NCI-H2107 (cell line): ENCODE results near the gene PTPRM.

ENCODE experiments used
- DNase-seq: peaks from one replicate; lab custom pipeline; 2025; lab: John Stamatoyannopoulos, UW

The PTPRM gene

DNA sequence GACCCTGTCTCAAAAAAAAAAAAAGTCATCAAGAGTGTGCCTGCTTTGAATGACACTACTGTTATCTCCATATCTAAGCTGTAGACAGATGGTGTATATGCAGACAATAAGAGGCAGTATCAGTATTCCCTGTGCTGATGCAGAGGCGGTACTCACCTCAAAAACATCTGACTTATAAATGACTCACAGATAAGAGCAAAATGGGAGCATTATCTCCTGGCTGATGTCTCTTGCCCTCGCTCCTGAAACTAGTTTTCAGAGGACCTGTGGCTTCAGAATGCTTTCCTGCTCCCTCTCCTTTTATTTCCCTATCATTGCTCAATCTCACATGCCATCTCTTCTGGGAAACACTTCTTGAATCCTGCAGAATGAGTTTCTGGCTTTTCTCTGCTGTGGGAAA, 289.6 kb downstream of the PTPRM start:
- no peak for DNase-seq

DNA sequence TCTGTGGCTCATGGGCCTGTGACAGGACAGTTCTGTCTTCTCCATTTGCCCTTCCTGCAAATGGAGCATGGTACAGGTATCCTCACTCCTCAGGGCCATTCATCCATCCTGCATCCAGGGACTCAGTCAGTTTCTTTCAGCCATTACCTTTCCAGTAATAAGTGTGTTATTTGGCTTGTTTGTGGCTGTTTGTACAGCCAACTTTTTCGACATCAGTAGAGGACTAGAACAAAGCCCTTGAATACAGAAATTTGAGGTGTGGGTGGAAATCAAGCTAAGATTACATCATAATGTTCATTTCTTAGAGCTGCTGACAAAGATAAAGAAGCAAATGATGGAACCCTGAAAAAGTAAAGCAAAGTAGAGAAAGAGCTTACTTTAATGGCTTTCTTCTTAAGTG, 290.4 kb downstream of the PTPRM start:
- no peak for DNase-seq

DNA sequence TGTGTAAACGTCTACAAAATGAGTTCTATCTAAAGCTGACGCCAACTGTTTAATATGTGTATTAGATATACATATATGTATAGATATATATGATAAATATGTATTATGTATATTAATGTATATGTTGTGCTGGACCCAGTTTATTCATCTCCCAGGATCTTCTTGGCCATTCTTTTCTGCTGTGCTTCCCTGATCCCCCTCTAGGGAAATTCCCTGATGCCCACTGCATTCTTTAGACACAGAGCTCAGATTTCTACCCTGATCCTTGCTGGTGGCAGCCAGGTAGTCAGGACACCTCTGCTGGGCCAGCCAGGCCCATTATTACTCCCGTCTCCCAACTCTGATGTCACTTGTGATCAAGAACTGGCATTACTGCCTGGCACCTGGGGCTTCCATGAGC, 292.0 kb downstream of the PTPRM start:
- no peak for DNase-seq

DNA sequence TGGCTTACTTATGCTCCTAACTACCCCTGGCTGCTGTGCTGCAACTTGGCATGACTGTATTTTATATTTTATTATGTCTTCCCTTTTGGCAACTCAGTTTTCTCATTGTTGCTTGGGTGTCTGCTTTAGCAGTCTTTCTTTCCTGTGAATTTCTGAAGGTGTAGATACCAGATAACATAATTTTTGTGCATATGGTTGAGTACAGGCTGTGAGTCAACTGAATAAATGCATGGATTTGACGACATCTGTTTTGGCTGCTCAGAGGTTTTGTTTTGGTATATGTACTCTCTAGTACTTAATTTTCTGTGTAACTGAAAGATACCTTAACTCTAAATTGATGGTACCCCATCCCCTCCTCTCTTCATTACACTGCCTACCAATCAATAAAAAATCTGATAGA, 303.1 kb downstream of the PTPRM start:
- no peak for DNase-seq

DNA sequence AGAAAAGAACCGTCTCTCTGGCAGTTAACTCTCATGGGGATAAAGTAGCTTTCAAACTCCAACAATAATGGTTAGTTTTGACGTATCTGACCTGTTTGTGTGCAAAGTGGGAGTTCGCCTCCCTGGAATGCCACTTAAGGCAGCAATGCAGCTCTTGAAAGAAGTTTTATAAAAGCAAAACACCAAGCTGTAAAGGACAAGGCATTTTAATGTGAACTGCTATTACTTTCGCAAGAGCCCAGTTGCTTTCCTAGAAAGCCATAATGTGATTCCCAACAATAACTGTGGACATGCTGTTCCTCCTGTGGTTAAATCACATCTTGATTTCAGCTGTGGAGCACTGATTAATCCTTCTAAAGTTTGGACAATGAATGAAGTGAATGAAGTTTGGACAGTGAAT, 303.7 kb downstream of the PTPRM start:
- no peak for DNase-seq

DNA sequence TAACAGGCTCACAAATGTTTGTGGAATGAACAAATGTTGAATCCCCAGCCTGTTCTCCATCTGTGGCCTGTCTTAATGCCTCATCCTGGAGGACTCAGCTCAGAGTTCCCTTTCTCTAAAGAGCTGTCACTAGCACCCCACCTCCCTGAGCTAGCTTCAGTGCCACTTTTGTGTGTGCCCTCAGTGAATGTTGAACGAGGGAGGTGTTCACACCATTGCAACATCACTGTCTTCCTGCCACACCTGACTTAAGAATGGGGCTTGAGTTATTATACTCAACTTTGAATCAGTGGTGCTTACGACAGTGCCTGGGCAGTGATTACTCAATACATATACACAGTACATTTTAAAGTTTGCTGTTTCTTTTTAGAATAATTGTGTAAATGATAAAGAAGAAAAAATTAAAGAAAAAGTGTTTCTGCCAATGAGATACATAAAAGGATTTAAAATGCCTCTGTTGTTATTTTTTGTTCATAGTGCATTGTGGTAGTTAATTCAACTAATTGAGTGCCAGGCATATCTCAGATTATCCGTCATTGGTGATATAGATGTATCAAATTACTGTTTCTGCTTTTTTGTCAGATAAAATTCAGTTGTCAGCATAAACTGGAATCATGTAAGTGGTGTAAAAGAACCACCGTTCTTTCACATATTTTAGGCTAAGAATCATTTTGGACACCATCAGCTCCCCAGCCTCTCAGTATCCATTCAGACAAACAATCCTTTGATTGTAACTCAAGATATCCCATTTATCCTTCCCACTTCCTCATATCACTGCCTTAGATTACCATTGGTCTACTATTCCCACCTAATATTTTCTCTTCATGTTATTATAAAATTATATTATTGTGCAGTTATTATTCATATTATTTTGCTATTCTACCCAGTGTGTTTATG, 304.7 kb downstream of the PTPRM start:
- no peak for DNase-seq

DNA sequence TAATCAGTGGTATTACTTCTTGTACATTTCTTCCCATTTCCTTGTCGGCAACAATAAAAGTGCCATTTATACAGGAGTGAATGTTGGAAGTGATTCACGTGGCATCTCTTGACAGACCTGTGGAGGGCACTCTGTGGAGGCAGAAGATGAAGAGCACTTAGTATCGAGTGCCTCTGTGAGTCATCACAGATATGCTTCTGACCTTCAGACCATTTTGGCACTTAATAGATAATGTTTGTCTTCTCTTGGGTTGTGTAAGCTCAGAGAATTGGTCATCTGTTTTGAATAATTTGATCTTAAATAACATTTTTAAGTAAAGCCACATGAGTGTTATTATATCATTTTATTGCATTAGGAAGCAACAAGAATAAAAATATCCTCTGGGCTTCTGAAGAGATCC, 305.5 kb downstream of the PTPRM start:
- DNase-seq: no peak

DNA sequence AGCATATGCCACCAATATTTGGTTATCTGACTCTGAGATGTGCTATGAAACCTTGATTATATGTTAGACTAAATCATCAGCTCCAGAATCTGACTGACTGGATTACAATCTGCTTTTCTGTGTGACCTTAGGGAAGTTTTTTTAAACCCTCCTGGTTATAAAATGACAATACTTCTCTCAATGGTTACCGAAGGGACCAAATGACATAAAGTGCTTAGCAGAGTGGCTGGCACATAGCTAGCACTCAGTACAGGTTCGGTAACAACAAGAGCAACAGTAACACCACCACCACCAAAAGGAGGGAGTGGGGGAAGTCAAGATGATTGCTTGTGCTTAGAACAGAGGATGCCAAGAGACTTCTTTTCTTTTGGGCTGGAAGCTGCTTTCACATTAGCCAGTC, 306.2 kb downstream of the PTPRM start:
- no peak for DNase-seq

DNA sequence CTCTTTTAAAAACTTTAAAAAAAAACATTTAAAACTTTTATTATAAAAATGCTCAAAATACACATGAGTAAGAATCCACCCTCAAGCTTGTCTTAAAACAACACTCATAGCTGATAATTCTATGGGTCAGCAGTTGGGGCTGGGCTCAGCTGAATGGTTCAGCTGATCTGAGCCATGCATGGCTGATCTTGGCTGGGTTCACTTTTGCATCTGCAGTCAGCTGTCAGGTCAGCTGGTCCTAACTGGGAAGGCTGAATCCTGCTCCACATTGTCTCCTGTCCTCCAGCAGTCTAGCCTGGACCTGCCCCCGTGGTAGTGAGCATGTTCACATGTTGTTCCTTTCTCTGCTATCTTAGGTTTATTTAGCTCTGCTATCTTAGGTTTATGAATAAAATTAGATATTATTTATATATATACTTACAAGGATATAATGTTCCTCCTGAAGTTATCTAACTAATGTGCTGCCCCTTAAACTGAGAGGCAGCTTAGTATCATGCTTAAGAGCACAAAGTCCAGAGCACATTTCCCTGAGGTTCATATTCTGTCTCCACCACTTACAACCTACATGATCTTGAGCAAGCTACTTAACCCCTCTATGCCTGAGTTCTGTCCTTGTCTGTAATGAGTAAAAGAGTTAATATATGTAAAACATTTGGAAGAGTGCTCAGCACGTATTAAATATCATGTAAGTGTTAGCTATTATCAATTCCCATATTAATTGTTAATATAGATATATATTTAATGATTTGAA, 309.4 kb downstream of the PTPRM start:
- DNase-seq: no peak

DNA sequence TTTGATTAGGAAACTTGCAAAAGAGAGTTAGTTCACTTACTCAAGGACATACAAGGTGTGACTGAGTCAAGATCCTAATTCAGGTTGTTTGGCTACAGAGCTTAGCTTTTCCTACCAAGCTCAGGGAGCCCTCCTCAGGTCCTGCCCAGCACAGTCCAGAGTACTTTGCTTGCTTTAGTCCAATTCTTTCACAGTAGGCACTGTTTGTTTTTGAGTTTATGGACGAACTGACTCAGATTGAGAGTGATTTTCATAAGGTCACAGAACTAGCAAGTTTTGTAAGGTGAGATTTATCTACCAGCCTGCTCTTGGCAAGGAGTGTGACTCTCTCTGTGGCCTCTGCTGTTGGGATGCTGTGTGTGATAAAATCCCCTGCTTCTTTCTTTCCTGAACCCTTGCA, 310.5 kb downstream of the PTPRM start:
- no peak for DNase-seq

DNA sequence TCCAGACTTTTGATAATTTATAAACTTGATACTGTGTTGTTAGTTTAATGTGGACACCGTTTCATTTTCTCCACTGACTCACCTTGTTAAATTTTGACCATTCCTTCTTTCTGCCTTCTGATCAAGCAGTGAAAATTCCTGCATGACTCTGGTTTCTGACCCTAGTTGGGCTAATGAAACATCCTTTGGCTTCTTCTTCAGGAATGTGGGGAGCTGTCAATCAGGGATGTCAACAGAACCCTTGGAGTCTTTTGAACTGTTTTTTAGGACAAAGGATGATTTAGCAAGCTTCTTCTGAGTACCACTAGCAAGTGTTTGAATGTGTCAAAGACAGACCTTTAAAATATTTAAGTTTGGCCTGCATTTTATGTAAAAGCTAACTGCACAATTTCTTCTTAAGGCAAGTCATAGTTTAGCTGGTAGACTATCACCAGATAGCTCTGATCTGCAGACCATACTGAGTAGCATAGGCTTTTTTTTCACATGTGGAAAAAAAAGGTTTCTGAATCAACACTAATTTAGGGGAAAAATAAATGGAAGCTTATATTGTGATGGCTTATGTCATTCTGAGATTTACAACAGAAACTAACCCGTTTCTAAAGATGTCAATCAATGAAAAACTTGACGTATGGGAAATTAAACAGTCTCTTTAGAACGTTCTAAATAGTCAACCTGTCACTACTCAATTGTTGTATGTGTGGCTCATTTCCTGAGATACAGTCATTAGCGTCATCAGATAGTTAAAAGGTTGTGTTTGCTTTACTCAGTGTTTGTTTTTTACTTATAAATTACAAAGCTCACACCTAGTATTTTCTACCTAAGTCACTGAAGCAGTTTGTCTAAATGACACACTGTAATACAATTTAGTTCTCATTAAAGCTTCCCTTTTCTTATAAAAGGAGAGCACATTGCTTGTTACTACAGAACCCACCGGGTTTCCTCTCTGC, 311.4 kb downstream of the PTPRM start:
- DNase-seq: no peak

DNA sequence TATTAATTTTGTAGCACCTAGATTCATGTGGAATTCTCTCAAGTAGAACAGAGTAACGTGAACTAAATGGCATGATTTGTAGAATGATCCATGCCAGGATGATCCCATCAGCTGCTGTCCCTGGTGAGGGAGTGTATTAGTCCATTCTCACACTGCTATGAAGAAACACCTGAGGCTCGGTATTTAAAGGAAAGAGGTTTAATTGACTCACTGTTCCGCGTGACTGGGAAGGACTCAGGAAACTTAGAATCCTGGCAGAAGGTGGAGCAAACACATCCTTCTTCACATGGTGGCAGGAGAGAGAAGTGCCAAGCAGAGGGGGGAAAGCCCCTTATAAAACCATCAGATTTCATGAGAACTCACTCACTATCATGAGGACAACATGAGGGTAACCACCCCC, 312.6 kb downstream of the PTPRM start:
- DNase-seq: no peak

DNA sequence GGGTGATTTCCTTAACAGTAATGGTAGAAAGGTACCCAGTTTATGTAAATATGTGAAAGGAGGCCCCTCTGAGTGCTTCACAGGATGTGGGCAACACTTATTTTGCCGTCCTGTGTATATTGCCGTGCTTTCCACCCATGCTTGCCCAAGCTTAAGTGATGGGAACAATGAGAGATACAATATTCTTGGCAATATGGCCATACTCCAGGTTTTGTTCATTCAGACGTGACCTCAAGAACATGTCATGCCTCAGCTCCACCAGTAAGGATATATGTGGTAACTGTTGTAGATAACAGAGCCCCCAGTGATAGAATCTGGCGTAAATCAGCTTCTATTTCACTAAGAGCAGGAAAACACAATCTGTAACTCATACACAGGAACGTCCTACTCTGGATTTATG, 318.7 kb downstream of the PTPRM start:
- no peak for DNase-seq

DNA sequence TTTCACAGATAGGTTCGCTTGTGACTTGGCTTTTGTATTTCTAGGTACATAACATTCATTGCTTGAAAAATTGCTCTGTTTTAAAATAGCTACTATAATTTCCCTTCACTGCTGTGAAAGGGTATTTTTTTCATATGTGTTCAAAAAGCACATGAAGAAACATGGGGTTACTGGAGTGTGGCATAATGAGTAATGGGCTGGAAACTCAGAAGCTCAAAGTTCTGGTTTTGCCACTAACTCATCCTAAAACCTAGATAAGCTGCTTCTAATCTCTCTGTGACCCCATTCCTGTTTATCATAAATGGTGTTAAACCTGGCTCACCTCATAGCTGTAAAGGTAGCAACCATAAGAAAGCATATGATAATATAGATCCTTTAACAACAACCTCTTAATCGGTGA, 319.3 kb downstream of the PTPRM start:
- DNase-seq: no peak

DNA sequence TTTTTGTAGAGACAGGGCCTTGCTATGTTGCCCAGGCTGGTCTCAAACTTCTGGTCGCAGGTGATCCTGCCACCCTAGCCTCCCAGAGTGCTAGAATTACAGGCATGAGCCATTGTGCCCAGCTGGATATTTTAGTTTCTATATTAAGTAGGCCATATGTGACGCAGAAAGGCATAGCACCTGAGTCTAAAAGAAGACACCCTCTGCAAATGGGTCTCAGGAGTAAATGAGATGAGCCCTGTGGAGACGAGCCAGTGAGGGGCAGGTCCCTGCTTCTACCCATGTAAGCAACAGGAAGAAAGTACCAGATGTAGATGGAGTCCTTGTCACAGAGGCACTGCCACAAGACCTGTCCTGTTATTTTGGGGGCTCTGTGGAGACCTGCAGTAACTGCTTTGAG, 322.4 kb downstream of the PTPRM start:
- DNase-seq: no peak

DNA sequence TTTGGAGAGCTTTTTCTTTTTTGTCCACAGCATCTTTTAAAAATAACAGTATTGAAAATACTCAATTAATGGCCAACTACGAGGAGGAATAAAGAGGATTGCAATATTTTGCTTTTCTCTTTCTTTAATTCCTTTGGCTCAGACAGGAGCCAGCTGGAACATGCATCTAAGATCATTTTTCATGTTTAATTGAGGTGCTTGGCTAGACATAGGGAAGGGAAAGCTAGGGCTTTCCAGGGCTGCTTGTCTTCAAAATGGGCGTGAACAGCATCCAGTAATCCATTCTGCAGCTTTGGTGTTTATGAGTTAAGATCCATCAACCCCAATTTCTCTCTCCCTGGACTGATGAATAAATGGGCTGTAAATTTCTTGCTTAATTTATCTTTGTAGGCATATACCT, 323.0 kb downstream of the PTPRM start:
- DNase-seq: no peak

DNA sequence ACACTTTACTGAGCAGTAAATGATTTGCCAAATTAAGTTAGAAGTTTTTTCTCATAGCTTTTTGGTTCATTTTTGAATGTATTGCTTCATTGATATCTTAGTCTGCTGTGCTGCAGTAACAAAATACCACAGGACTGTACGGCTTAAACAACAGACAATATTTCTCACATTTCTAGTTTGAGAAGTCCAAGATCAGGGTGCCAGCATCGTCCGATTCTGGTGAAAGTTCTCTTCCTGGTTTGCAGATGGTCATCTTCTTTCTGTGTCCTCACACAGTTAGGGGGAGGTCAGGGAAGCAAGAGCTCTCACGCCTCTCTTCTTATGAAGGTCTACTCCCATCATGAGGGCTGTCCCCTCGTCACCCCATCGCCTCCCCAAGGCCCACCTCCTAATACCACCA, 325.4 kb downstream of the PTPRM start:
- no peak for DNase-seq

DNA sequence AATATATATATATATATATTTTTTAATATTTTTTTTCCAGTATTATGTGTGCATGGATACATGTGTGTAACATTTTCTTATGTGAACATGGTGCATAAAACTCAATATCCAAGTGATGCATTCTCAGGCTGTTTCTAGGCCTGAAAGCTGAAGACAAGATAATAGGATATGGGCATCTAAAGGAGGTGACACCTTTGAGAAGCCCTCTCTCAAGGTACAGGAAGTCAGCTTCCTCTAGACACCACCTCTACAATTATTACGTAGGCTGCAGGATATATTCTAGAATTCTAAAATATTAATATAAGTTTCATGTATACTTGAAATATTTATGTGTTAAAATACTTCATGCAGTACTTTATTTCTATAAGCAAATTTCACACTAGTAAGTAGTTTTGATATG, 327.5 kb downstream of the PTPRM start:
- DNase-seq: no peak

DNA sequence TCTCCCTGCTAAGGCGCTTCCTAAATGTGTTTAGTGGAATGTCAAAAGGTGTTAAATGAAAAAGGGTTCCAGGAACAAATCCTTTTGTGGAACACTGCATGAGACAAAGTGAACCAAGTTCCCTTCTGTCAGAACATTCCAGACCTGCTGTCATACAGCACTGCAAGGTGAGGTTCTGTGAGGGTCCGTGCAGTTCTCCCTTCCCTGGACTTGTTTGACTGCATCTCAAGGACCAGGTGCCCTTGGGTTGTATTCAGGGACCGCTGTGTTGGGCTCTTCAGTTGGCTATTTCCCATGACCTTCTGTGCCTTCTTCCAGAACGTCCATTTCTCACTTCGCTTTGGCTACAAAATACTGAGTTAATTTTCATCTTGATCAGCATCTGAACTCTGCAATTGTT, 328.2 kb downstream of the PTPRM start:
- no peak for DNase-seq

DNA sequence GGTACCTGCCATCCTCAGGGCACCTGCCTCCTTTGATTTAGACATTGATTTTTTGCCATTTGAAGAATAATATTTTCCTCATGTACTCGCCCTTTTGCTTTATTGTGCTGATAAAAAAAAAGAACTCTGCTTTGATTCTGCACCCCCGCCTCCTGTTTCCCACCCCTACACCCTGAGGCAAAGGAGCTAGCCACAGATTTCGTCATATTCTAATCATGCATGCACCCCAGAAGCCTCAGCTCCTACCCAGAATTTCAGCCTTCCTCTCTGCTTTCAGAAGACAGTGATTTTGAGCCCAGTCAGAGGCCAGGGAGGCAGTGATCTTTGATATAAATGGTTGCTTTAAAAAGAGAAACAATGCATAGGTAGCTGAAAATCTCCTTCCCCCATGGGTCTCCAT, 329.0 kb downstream of the PTPRM start:
- no peak for DNase-seq

DNA sequence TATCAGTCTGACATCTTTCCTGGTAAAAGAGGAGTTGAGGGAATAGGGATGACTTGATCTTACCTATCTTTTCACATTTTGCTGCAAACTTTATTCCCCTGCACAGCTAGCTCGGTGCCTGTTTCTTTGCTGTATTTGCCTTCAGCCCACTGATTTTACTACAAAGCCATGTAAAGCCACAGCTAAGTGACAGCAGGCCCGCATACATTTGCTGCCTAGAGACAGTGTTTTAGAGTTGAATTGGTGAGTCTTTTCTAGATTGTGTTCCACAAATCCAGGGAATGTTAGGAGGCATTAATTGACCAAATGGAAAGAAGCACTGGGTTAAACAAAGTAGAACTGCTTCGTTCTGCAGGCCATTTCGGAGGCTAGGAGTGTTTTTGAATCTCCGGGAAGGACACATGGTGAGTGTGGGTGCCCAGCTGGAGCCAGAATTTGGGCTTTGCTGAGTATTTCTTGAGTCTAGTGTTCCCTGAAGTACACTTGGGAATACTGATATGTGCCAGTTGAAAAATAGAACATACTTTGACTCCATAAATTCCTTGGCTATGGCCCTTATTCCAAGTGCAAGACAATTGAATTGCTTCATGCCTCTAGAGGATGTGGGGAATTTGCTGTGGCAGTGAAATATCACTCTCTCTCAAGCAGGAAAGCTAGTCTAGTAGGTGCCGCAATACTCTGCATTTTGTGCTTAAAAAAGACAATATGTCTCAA, 329.8 kb downstream of the PTPRM start:
- DNase-seq: no peak

DNA sequence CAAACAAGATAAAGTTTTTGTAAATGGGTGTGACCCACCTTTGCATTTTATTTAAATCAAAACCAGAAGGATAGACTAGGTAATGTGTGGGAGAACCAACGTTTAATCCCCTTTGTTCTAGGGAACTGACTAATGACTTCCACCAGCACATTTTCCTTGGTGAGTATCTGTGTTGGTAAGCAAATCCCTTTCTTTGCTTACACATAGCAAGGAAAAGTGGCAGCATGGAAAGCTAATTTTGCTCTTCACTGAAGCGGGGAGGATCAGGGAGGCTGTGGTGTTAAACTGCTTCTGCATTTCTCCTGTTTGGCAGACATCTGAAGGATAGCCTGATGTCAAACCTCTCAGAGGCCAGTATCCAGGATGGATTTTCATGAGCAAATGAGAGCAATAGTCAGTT, 331.1 kb downstream of the PTPRM start:
- no peak for DNase-seq
